Thyroid gland (tissue), 4 donors: ENCODE measurements around the gene L2HGDH.

Experiments
- POLR2A ChIP-seq, 2 donors: fragments of 450-650 bp; IDR thresholded peaks; one replicate each; pipeline ENCODE4 v1.6.1; 2017; ENCODE audit warnings: antibody characterized with exemption in 2 of 2, mild to moderate bottlenecking in 2 of 2, moderate library complexity in 1 of 2
- TF ChIP-seq, protein P1 (sequence below), 6 experiments: fragments of 200-600 bp in 3 of 6; fragments of 450-650 bp in 3 of 6; sonication (generic) in 3 of 6; IDR thresholded peaks; one replicate each; pipeline ENCODE4 v1.5.1; 2016 to 2019; ENCODE audit warnings: antibody characterized with exemption in 6 of 6, mild to moderate bottlenecking in 2 of 6, inconsistent platforms in 1 of 6, moderate library complexity in 1 of 6

- TF ChIP-seq POLR2A (IDR thresholded peaks at IDR 0.05) = no peak
- TF ChIP-seq, protein P1, sequence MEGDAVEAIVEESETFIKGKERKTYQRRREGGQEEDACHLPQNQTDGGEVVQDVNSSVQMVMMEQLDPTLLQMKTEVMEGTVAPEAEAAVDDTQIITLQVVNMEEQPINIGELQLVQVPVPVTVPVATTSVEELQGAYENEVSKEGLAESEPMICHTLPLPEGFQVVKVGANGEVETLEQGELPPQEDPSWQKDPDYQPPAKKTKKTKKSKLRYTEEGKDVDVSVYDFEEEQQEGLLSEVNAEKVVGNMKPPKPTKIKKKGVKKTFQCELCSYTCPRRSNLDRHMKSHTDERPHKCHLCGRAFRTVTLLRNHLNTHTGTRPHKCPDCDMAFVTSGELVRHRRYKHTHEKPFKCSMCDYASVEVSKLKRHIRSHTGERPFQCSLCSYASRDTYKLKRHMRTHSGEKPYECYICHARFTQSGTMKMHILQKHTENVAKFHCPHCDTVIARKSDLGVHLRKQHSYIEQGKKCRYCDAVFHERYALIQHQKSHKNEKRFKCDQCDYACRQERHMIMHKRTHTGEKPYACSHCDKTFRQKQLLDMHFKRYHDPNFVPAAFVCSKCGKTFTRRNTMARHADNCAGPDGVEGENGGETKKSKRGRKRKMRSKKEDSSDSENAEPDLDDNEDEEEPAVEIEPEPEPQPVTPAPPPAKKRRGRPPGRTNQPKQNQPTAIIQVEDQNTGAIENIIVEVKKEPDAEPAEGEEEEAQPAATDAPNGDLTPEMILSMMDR (IDR thresholded peaks at IDR 0.05) = no peak
Measured at GRCh38 chr14:50225067-50225973, 86.7 kb downstream of the L2HGDH start.
